ENCODE data around the gene SYT5. TPM values are rescaled to one million over a fixed set of nuclear protein-coding genes. Genes with fewer than 3 reads are reported as not detected.
A peak's percentile ranks its signal among the peaks of the same experiment; 100 is the strongest.

The SYT5 gene
- polyA plus RNA-seq, 1 donor (not counting 4 experiments of a cell fraction or from before 2014, with no cell fraction given): 0.33 TPM

DNA sequence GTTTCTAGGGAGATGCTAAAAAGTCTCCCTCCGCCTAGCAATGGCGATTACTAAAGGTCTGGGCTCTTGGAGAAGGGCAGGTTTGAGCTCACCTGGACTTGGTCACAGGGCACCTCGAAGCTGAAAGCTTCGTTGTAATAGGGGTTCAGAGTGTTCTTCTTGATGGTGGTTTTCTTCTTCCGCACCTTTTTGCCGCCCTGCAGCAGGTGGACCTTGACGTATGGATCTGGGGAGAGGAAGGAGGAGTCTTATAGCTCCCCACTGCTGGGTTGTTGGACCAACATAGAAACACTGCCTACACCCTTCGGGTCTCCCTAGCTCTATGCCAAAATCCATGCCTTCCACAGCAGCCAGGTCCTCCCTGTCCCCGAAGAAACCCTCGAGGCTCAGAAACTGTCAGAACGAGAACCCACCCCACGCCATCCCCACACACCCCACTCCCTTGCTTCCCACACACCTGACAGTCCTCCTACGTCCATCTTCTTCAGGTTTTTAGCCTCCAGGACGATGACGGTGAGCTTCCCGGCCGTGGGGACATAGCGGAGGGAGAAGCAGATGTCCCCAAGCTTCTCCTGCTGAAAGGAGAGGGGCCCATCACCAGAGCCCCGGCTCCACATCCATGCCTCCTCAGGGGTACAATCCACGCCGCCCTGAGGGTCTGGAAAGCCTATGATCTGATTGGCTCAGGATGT is 5.5 kb downstream of the SYT5 start:
- no peaks in the 10 kb centered on the region for H3K27me3 ChIP-seq (ENCODE audit: control insufficient read depth, extremely low read depth, insufficient read depth, low read length)
- peaks cover 4% of the 10 kb centered on the region for H3K4me1 ChIP-seq (ENCODE audit: control insufficient read depth, extremely low read depth, insufficient read depth, low read length)
- FAIRE-seq (no peak), DNase-seq (ENCODE audit: low read depth, low spot score) (no peak)
- H2AFZ ChIP-seq (ENCODE audit: control insufficient read depth, low read length): no peak overlapping the region
- H3K4me3 ChIP-seq (ENCODE audit: control insufficient read depth in 2 of 3, extremely low read depth in 1 of 3, insufficient read depth in 2 of 3, low read depth in 1 of 3, low read length in 3 of 3): peak overlapping the region in 1 of 3 experiments; percentile 52
- no peaks in the 10 kb centered on the region for H3K9me1 ChIP-seq (ENCODE audit: control insufficient read depth, extremely low read depth, insufficient read depth, low read length)
- no peaks in the 10 kb centered on the region for H3K9me3 ChIP-seq (ENCODE audit: control insufficient read depth, low read depth, low read length)
- peak overlapping the region; percentile 42 for H3K4me2 ChIP-seq (ENCODE audit: control insufficient read depth, extremely low read depth, insufficient read depth, low read depth, low read length)
- H4K20me1 ChIP-seq (ENCODE audit: control insufficient read depth, extremely low read depth, insufficient read depth, low read length): peaks cover under 1% of the 10 kb centered on the region
- dilution Hi-C loops (cut with MboI; ENCODE audit: extremely low pct_ligation_motif_present, low sequenced_read_pairs): no loop called here
- H3K9ac ChIP-seq (ENCODE audit: control insufficient read depth, extremely low read depth, insufficient read depth, low read length): no peak overlapping the region
- TF ChIP-seq CTCF (optimal IDR thresholded peaks at IDR 0.05 in 1 of 3, IDR thresholded peaks at IDR 0.05 in 1 of 3, conservative IDR thresholded peaks at IDR 0.05 in 1 of 3; ENCODE audit: extremely low read depth in 1 of 3, insufficient read depth in 2 of 3, low read length in 3 of 3) (no peak), EZH2 (IDR thresholded peaks at IDR 0.05; ENCODE audit: low read length) (no peak)
- H3K36me3 ChIP-seq (ENCODE audit: control insufficient read depth in 2 of 2, extremely low read depth in 1 of 2, insufficient read depth in 2 of 2, low read length in 2 of 2): peaks cover 0 to 4% of the 10 kb centered on the region in 2 experiments
- no peak overlapping the region for H3K27ac ChIP-seq (ENCODE audit: control insufficient read depth, insufficient read depth, low read length)
- no peaks in the 10 kb centered on the region for H3K79me2 ChIP-seq (ENCODE audit: control insufficient read depth, insufficient read depth, low read length)

- Histone ChIP-seq H3K4me3 (ENCODE audit: control insufficient read depth in 2 of 3, extremely low read depth in 1 of 3, insufficient read depth in 2 of 3, low read depth in 1 of 3, low read length in 3 of 3) (peak overlapping the region; percentile 52 to 79 (median 78)), H3K4me2 (ENCODE audit: control insufficient read depth, extremely low read depth, insufficient read depth, low read depth, low read length) (peak overlapping the region; percentile 42), H3K27me3 (ENCODE audit: control insufficient read depth, extremely low read depth, insufficient read depth, low read length) (no peaks in the 10 kb centered on the region), H3K36me3 (ENCODE audit: control insufficient read depth in 2 of 2, extremely low read depth in 1 of 2, insufficient read depth in 2 of 2, low read length in 2 of 2) (peaks cover 0 to 4% of the 10 kb centered on the region in 2 experiments), H3K9me1 (ENCODE audit: control insufficient read depth, extremely low read depth, insufficient read depth, low read length) (no peaks in the 10 kb centered on the region), H3K9ac (ENCODE audit: control insufficient read depth, extremely low read depth, insufficient read depth, low read length) (peak overlapping the region; percentile 43), H3K9me3 (ENCODE audit: control insufficient read depth, low read depth, low read length) (no peaks in the 10 kb centered on the region), H2AFZ (ENCODE audit: control insufficient read depth, low read length) (peak overlapping the region; percentile 60), H3K27ac (ENCODE audit: control insufficient read depth, insufficient read depth, low read length) (peak overlapping the region; percentile 37), H4K20me1 (ENCODE audit: control insufficient read depth, extremely low read depth, insufficient read depth, low read length) (no peaks in the 10 kb centered on the region), H3K4me1 (ENCODE audit: control insufficient read depth, extremely low read depth, insufficient read depth, low read length) (peaks cover 1% of the 10 kb centered on the region), H3K79me2 (ENCODE audit: control insufficient read depth, insufficient read depth, low read length) (no peaks in the 10 kb centered on the region)
- dilution Hi-C loops (cut with MboI; ENCODE audit: extremely low pct_ligation_motif_present, low sequenced_read_pairs): no loop called here
- TF ChIP-seq CTCF (optimal IDR thresholded peaks at IDR 0.05 in 1 of 3, IDR thresholded peaks at IDR 0.05 in 1 of 3, conservative IDR thresholded peaks at IDR 0.05 in 1 of 3; ENCODE audit: extremely low read depth in 1 of 3, insufficient read depth in 2 of 3, low read length in 3 of 3): peak in 1 of 3 experiments; percentile 20
- no peak for TF ChIP-seq EZH2 (IDR thresholded peaks at IDR 0.05; ENCODE audit: low read length)
- DNase-seq (ENCODE audit: low read depth, low spot score): peak; percentile 80
- FAIRE-seq: peak; percentile 59
Observed at GRCh38 chr19:55173714-55174409, 6.2 kb downstream of the SYT5 start.

All from keratinocyte (primary cell).